ENCODE data around the gene ZBTB12.

The ZBTB12 gene

DNA sequence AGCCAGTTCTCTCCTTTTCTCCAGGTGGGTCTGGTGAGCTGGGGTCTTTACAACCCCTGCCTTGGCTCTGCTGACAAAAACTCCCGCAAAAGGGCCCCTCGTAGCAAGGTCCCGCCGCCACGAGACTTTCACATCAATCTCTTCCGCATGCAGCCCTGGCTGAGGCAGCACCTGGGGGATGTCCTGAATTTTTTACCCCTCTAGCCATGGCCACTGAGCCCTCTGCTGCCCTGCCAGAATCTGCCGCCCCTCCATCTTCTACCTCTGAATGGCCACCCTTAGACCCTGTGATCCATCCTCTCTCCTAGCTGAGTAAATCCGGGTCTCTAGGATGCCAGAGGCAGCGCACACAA is 43.2 kb upstream of the ZBTB12 start:
- H3K79me2 ChIP-seq: peaks cover 6% of the 10 kb centered on the region
- no peaks in the 10 kb centered on the region for H3K9me3 ChIP-seq (ENCODE audit: control insufficient read depth, low read length)
- peak overlapping the region; percentile 43 for H3K4me3 ChIP-seq (ENCODE audit: low read depth, low read length)
- no peaks in the 10 kb centered on the region for H3K27me3 ChIP-seq (ENCODE audit: control insufficient read depth, insufficient read depth, low read length)
- no peak overlapping the region for H3K9ac ChIP-seq
- peaks cover 43% of the 10 kb centered on the region for H3K4me1 ChIP-seq
- TF ChIP-seq, protein P1, sequence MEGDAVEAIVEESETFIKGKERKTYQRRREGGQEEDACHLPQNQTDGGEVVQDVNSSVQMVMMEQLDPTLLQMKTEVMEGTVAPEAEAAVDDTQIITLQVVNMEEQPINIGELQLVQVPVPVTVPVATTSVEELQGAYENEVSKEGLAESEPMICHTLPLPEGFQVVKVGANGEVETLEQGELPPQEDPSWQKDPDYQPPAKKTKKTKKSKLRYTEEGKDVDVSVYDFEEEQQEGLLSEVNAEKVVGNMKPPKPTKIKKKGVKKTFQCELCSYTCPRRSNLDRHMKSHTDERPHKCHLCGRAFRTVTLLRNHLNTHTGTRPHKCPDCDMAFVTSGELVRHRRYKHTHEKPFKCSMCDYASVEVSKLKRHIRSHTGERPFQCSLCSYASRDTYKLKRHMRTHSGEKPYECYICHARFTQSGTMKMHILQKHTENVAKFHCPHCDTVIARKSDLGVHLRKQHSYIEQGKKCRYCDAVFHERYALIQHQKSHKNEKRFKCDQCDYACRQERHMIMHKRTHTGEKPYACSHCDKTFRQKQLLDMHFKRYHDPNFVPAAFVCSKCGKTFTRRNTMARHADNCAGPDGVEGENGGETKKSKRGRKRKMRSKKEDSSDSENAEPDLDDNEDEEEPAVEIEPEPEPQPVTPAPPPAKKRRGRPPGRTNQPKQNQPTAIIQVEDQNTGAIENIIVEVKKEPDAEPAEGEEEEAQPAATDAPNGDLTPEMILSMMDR (IDR thresholded peaks at IDR 0.05): no peak
- no peaks in the 10 kb centered on the region for H3K36me3 ChIP-seq (ENCODE audit: control insufficient read depth, insufficient read depth, low read length)
- H2AFZ ChIP-seq: peak overlapping the region; percentile 62
- peak overlapping the region; percentile 94 for H3K27ac ChIP-seq
- H3K4me2 ChIP-seq (ENCODE audit: low read length): peak overlapping the region; percentile 75

DNA sequence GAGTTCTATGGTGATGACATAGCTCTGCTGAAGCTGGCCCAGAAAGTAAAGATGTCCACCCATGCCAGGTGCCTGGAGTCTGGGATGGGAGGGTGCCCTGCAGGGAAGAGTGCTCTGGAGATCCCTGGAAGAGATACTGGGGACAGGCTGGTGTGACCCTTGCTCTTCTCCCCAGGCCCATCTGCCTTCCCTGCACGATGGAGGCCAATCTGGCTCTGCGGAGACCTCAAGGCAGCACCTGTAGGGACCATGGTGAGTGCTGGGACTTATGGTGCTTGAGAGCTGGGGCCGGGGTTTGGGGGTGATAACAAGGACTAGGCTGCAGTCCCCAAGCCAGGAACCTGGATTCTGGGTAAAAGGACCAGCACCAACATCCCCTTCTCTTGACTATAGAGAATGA is 41.9 kb upstream of the ZBTB12 start:
- H3K4me2 ChIP-seq (ENCODE audit: low read length): no peak overlapping the region

GRCh38 chr6:31940256-31940664 is 38.4 kb upstream of the ZBTB12 start:
- TF ChIP-seq, protein P1 (IDR thresholded peaks at IDR 0.05): no peak

More for the DNA sequence above, 41.9 kb upstream of the ZBTB12 start:
- Histone ChIP-seq H3K27me3 (ENCODE audit: control insufficient read depth, insufficient read depth, low read length) (no peaks in the 10 kb centered on the region), H3K9me3 (ENCODE audit: control insufficient read depth, low read length) (no peaks in the 10 kb centered on the region), H3K9ac (no peak overlapping the region), H3K4me1 (peaks cover 32% of the 10 kb centered on the region), H3K36me3 (ENCODE audit: control insufficient read depth, insufficient read depth, low read length) (no peaks in the 10 kb centered on the region), H3K79me2 (peaks cover 6% of the 10 kb centered on the region), H3K27ac (no peak overlapping the region), H3K4me3 (ENCODE audit: low read depth, low read length) (no peak overlapping the region), H2AFZ (no peak overlapping the region)
- TF ChIP-seq, protein P1 (IDR thresholded peaks at IDR 0.05): no peak

DNA sequence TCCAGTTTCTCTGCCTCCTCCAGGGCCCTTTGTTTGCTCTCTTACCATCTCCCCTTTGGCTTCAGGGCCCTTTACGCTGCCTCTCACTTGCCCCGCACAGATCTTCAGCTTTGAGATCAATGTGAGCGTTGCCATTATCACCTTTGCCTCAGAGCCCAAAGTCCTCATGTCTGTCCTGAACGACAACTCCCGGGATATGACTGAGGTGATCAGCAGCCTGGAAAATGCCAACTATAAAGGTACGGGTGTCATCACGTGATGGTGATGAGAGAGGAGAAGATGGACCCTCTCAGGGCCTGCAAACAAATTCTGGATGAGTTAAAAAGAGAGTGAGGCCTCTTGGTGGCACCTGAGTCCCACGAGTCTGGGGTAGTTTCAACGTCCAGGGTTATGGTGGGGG is 33.9 kb upstream of the ZBTB12 start:
- Histone ChIP-seq H3K27ac (no peak overlapping the region), H3K9me3 (ENCODE audit: control insufficient read depth, low read length) (no peaks in the 10 kb centered on the region), H3K4me1 (peaks cover 8% of the 10 kb centered on the region), H3K79me2 (no peaks in the 10 kb centered on the region), H2AFZ (no peak overlapping the region), H3K4me3 (ENCODE audit: low read depth, low read length) (no peak overlapping the region), H3K36me3 (ENCODE audit: control insufficient read depth, insufficient read depth, low read length) (no peaks in the 10 kb centered on the region), H3K4me2 (ENCODE audit: low read length) (no peak overlapping the region), H3K27me3 (ENCODE audit: control insufficient read depth, insufficient read depth, low read length) (no peaks in the 10 kb centered on the region), H3K9ac (no peak overlapping the region)
- TF ChIP-seq, protein P1 (IDR thresholded peaks at IDR 0.05): no peak

More at GRCh38 chr6:31940256-31940664, 38.4 kb upstream of the ZBTB12 start:
- Histone ChIP-seq H3K27me3 (ENCODE audit: control insufficient read depth, insufficient read depth, low read length) (no peaks in the 10 kb centered on the region), H3K4me3 (ENCODE audit: low read depth, low read length) (no peak overlapping the region), H3K9me3 (ENCODE audit: control insufficient read depth, low read length) (no peaks in the 10 kb centered on the region), H3K79me2 (no peaks in the 10 kb centered on the region), H2AFZ (peak overlapping the region; percentile 63), H3K4me2 (ENCODE audit: low read length) (no peak overlapping the region), H3K36me3 (ENCODE audit: control insufficient read depth, insufficient read depth, low read length) (no peaks in the 10 kb centered on the region), H3K9ac (no peak overlapping the region), H3K27ac (peak overlapping the region; percentile 33), H3K4me1 (peaks cover 16% of the 10 kb centered on the region)

DNA sequence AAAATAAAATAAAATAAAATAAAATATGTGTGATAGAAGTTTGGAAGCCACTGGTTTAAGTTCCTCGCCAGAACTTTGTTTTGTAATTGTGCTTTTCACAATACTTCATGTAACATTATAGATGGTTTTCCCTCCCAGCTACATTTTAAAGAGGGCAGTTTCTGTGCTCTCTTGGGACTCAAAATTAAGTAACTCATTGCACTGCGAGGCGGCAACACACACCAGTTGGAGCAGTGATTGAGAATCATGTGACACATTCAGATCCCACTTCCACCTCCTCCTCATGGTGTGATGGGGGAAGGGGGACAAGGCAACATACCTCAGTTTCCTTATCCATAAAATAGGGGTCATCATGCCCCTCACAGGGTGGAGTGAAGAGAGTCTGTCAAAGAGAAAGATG is 33.1 kb upstream of the ZBTB12 start:
- H2AFZ ChIP-seq: no peak overlapping the region
- H3K79me2 ChIP-seq: no peaks in the 10 kb centered on the region
- H3K9me3 ChIP-seq (ENCODE audit: control insufficient read depth, low read length): no peaks in the 10 kb centered on the region
- H3K4me3 ChIP-seq (ENCODE audit: low read depth, low read length): no peak overlapping the region
- H3K36me3 ChIP-seq (ENCODE audit: control insufficient read depth, insufficient read depth, low read length): no peaks in the 10 kb centered on the region
- TF ChIP-seq, protein P1 (IDR thresholded peaks at IDR 0.05): no peak
- no peaks in the 10 kb centered on the region for H3K4me1 ChIP-seq
- H3K27ac ChIP-seq: no peak overlapping the region
- H3K4me2 ChIP-seq (ENCODE audit: low read length): no peak overlapping the region
- no peak overlapping the region for H3K9ac ChIP-seq
- H3K27me3 ChIP-seq (ENCODE audit: control insufficient read depth, insufficient read depth, low read length): no peaks in the 10 kb centered on the region

All from parathyroid adenoma (tissue), 2 donors.